ENCODE results near the gene CDH23. TPM values are rescaled to one million over a fixed set of nuclear protein-coding genes. Genes with fewer than 3 reads are reported as not detected.

The CDH23 gene
- polyA plus RNA-seq, 1 donor from 2014 or later = 6.6 TPM

DNA sequence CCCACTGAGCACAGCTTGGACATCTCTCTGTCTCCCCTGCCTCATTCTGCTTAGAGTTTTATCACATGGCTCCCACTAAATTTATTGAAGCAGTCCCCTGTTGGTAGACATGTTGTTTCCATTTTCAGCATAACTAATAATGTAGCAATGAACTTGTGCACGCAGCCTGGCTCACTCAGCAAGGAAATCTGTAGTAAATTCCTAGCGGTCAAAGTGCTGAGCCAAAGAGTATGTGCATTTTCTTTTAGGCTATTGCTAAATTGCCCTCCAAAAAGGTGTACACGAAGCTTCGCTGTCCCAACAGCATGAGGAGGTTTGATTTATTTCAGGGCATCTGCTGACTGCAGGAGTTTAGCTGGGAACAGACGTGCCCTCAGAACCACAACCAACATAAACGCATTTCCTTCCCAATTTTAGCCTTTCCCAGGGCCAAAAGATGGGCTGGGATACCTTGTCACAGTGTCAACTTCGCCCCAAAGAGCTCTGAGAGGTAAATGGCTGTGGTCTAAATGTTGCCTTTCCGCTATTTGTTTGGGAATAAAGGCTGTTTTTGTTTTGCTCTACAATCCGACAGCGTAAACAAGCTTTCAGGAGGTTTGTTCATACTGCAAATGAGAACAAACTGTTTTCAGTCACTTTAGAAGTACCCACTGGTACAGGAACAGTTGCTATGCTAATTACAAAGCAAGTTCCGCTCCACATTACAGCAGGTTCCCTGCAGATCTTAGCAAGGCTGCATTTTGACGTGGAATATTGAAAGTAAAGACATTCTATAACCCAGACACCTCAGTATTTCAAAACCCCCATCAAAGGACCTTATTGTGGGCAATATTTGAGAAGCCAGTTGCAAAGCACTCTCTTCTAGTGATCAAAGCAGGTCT, 359.8 kb downstream of the CDH23 start (continued):
- no peak for TF ChIP-seq EZH2 (IDR thresholded peaks at IDR 0.05; ENCODE audit: borderline replicate concordance, insufficient read depth, low read length, poor library complexity, severe bottlenecking)

DNA sequence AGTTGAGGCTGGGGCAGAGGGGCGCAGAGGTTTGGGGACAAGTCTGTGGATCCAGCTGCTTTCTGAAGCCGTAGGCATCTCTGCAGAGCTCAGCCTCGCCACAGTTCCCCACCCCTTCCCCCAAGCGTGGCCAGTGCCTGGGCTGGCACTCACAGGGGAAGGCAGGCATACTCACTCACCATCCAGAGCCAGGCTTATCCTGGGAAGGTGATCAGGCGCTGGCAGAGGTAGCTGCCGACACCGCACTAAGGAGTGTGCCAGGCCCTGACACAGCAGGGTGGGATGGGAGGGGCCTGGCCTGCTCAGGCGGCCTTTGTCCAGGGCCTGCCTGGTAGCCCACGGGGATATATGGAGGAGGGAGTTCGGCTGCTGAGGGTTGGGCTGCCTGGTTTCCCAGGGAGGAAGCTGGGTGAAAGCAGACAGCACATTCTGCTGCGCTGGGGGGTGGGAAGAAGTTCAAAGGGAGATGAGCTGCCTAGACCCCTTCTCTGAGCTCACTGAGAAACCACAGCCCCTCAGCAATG, 360.7 kb downstream of the CDH23 start:
- H3K4me2 ChIP-seq (ENCODE audit: low read length) = no peak overlapping the region
- no peak overlapping the region for H3K27ac ChIP-seq (ENCODE audit: low read length)
- TF ChIP-seq, protein P1, sequence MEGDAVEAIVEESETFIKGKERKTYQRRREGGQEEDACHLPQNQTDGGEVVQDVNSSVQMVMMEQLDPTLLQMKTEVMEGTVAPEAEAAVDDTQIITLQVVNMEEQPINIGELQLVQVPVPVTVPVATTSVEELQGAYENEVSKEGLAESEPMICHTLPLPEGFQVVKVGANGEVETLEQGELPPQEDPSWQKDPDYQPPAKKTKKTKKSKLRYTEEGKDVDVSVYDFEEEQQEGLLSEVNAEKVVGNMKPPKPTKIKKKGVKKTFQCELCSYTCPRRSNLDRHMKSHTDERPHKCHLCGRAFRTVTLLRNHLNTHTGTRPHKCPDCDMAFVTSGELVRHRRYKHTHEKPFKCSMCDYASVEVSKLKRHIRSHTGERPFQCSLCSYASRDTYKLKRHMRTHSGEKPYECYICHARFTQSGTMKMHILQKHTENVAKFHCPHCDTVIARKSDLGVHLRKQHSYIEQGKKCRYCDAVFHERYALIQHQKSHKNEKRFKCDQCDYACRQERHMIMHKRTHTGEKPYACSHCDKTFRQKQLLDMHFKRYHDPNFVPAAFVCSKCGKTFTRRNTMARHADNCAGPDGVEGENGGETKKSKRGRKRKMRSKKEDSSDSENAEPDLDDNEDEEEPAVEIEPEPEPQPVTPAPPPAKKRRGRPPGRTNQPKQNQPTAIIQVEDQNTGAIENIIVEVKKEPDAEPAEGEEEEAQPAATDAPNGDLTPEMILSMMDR (IDR thresholded peaks at IDR 0.05; ENCODE audit: poor library complexity, severe bottlenecking) = no peak
- no peak for TF ChIP-seq SMC3 (conservative IDR thresholded peaks at IDR 0.05; ENCODE audit: poor library complexity)
- no peak for TF ChIP-seq POLR2AphosphoS5 (IDR thresholded peaks at IDR 0.05)
- no peak for TF ChIP-seq MXI1 (conservative IDR thresholded peaks at IDR 0.05; ENCODE audit: poor library complexity, severe bottlenecking)
- TF ChIP-seq EP300 (conservative IDR thresholded peaks at IDR 0.05; ENCODE audit: poor library complexity, severe bottlenecking) = no peak
- TF ChIP-seq, protein P2, sequence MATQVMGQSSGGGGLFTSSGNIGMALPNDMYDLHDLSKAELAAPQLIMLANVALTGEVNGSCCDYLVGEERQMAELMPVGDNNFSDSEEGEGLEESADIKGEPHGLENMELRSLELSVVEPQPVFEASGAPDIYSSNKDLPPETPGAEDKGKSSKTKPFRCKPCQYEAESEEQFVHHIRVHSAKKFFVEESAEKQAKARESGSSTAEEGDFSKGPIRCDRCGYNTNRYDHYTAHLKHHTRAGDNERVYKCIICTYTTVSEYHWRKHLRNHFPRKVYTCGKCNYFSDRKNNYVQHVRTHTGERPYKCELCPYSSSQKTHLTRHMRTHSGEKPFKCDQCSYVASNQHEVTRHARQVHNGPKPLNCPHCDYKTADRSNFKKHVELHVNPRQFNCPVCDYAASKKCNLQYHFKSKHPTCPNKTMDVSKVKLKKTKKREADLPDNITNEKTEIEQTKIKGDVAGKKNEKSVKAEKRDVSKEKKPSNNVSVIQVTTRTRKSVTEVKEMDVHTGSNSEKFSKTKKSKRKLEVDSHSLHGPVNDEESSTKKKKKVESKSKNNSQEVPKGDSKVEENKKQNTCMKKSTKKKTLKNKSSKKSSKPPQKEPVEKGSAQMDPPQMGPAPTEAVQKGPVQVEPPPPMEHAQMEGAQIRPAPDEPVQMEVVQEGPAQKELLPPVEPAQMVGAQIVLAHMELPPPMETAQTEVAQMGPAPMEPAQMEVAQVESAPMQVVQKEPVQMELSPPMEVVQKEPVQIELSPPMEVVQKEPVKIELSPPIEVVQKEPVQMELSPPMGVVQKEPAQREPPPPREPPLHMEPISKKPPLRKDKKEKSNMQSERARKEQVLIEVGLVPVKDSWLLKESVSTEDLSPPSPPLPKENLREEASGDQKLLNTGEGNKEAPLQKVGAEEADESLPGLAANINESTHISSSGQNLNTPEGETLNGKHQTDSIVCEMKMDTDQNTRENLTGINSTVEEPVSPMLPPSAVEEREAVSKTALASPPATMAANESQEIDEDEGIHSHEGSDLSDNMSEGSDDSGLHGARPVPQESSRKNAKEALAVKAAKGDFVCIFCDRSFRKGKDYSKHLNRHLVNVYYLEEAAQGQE (IDR thresholded peaks at IDR 0.05; ENCODE audit: borderline replicate concordance) = no peak
- TF ChIP-seq RAD21 (conservative IDR thresholded peaks at IDR 0.05) = no peak
- no peak for TF ChIP-seq EZH2 (IDR thresholded peaks at IDR 0.05; ENCODE audit: borderline replicate concordance, insufficient read depth, low read length, poor library complexity, severe bottlenecking)
- TF ChIP-seq TAF1 (IDR thresholded peaks at IDR 0.05; ENCODE audit: low read depth) = no peak
- no peaks in the 10 kb centered on the region for H3K36me3 ChIP-seq (ENCODE audit: insufficient read depth, low read length)
- no peaks in the 10 kb centered on the region for H3K9me3 ChIP-seq (ENCODE audit: low read length)
- no peaks in the 10 kb centered on the region for H3K9me2 ChIP-seq (ENCODE audit: insufficient read depth, low read length)
- no peaks in the 10 kb centered on the region for H3K27me3 ChIP-seq (ENCODE audit: insufficient read depth, low read depth, low read length)
- no peaks in the 10 kb centered on the region for H3K79me2 ChIP-seq (replicated peaks; ENCODE audit: insufficient read depth, low read length)
- H3K9ac ChIP-seq (ENCODE audit: low read length) = no peak overlapping the region
- H3K4me3 ChIP-seq (ENCODE audit: low read length) = no peak overlapping the region
- H4K20me1 ChIP-seq (ENCODE audit: insufficient read depth) = no peaks in the 10 kb centered on the region
- no peaks in the 10 kb centered on the region for H3F3A ChIP-seq (ENCODE audit: insufficient read depth, low read length, poor library complexity, severe bottlenecking)
- no peak overlapping the region for H2AFZ ChIP-seq (ENCODE audit: low read depth, low read length)

DNA sequence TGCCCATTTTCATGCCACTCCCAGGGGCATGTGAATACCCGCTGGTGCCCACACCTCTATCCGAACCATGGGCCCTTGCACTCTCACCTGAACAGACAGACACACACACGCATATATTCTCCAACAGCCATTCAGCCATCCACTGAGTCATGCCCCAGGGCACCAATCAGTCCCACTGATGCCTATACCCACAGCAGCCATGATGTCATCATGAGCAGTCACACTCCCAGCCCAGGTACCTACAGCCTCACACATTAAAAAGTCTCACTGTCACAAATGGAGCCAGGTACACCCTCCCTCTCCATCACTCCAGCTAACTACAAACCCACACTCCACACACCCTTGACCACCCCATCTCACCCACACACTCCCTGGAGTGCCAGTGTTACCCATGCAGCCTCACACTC, 364.4 kb downstream of the CDH23 start:
- no peak overlapping the region for H3K27ac ChIP-seq (ENCODE audit: low read length)
- no peak overlapping the region for H2AFZ ChIP-seq (ENCODE audit: low read depth, low read length)

More for the DNA sequence above, 364.4 kb downstream of the CDH23 start:
- no peaks in the 10 kb centered on the region for H3K9me2 ChIP-seq (ENCODE audit: insufficient read depth, low read length)
- H3K36me3 ChIP-seq (ENCODE audit: insufficient read depth, low read length) = no peaks in the 10 kb centered on the region
- H3K27me3 ChIP-seq (ENCODE audit: insufficient read depth, low read depth, low read length) = no peaks in the 10 kb centered on the region
- H3K79me2 ChIP-seq (replicated peaks; ENCODE audit: insufficient read depth, low read length) = no peaks in the 10 kb centered on the region
- H3K4me2 ChIP-seq (ENCODE audit: low read length) = no peak overlapping the region
- H4K20me1 ChIP-seq (ENCODE audit: insufficient read depth) = no peaks in the 10 kb centered on the region
- no peaks in the 10 kb centered on the region for H3K9me3 ChIP-seq (ENCODE audit: low read length)
- no peaks in the 10 kb centered on the region for H3F3A ChIP-seq (ENCODE audit: insufficient read depth, low read length, poor library complexity, severe bottlenecking)
- TF ChIP-seq, protein P2 (IDR thresholded peaks at IDR 0.05; ENCODE audit: borderline replicate concordance) = no peak
- no peak for TF ChIP-seq TAF1 (IDR thresholded peaks at IDR 0.05; ENCODE audit: low read depth)
- no peak for TF ChIP-seq EZH2 (IDR thresholded peaks at IDR 0.05; ENCODE audit: borderline replicate concordance, insufficient read depth, low read length, poor library complexity, severe bottlenecking)
- no peak for TF ChIP-seq SMC3 (conservative IDR thresholded peaks at IDR 0.05; ENCODE audit: poor library complexity)
- TF ChIP-seq RAD21 (conservative IDR thresholded peaks at IDR 0.05) = no peak
- TF ChIP-seq, protein P1 (IDR thresholded peaks at IDR 0.05; ENCODE audit: poor library complexity, severe bottlenecking) = no peak
- TF ChIP-seq MXI1 (conservative IDR thresholded peaks at IDR 0.05; ENCODE audit: poor library complexity, severe bottlenecking) = no peak
- no peak overlapping the region for H3K9ac ChIP-seq (ENCODE audit: low read length)
- no peak overlapping the region for H3K4me3 ChIP-seq (ENCODE audit: low read length)

Measured in neural cell (in vitro differentiated cells).